ENCODE measurements around the gene CBX1. TPM values are rescaled to one million over a fixed set of nuclear protein-coding genes. Genes with fewer than 3 reads are reported as not detected.

Gene CBX1
- total RNA-seq, 1 donor from 2014 or later, result 69.3 TPM

GRCh38 chr17:48100591-48101011 is 677 bp downstream of the CBX1 start:
- Histone ChIP-seq H2AFZ (ENCODE audit: low read depth, low read length) (peak overlapping the region; percentile 88), H3K27ac (ENCODE audit: low read depth, low read length) (peak overlapping the region; percentile 84), H3K9me3 (ENCODE audit: insufficient read depth, low read depth, low read length) (no peaks in the 10 kb centered on the region), H3K79me2 (ENCODE audit: insufficient read depth, low read length) (peaks cover 58% of the 10 kb centered on the region), H3K9ac (ENCODE audit: low read length) (peak overlapping the region; percentile 85), H4K20me1 (ENCODE audit: insufficient read depth, low read length) (peaks cover 43% of the 10 kb centered on the region), H3K4me3 (ENCODE audit: insufficient read depth, low read depth, low read length) (peak overlapping the region; percentile 79), H3K4me1 (ENCODE audit: insufficient read depth, low read length) (peaks cover 6% of the 10 kb centered on the region), H3K36me3 (ENCODE audit: insufficient read depth, low read length) (peaks cover 3% of the 10 kb centered on the region), H3K4me2 (ENCODE audit: low read length) (peak overlapping the region; percentile 85), H3K27me3 (ENCODE audit: insufficient read depth, low read length) (no peaks in the 10 kb centered on the region)
- H3K27me3 Mint-ChIP-seq (ENCODE audit: low read depth, unreplicated experiment), result no peaks in the 10 kb centered on the region
- FAIRE-seq (no peak), DNase-seq (ENCODE audit: low read depth) (peak; percentile 53)
- H3K4me3 Mint-ChIP-seq (ENCODE audit: unreplicated experiment), result peak overlapping the region; percentile 99
- H3K36me3 Mint-ChIP-seq (ENCODE audit: low read depth, unreplicated experiment), result peaks cover under 1% of the 10 kb centered on the region
- H3K4me1 Mint-ChIP-seq (ENCODE audit: low read depth, unreplicated experiment), result no peaks in the 10 kb centered on the region
- no peak for TF ChIP-seq EZH2 (IDR thresholded peaks at IDR 0.05; ENCODE audit: insufficient read depth, low read length)
- TF ChIP-seq CTCF (IDR thresholded peaks at IDR 0.05; ENCODE audit: insufficient read depth, low read depth, low read length), result no peak
- no peaks in the 10 kb centered on the region for H3K9me3 Mint-ChIP-seq (ENCODE audit: unreplicated experiment)
- H3K27ac Mint-ChIP-seq (ENCODE audit: unreplicated experiment), result peak overlapping the region; percentile 28

GRCh38 chr17:48100160-48100559 is 1.1 kb downstream of the CBX1 start:
- Histone ChIP-seq H3K9me3 (ENCODE audit: insufficient read depth, low read depth, low read length) (no peaks in the 10 kb centered on the region), H3K9ac (ENCODE audit: low read length) (peak overlapping the region; percentile 85), H3K27me3 (ENCODE audit: insufficient read depth, low read length) (no peaks in the 10 kb centered on the region), H3K4me3 (ENCODE audit: insufficient read depth, low read depth, low read length) (peak overlapping the region; percentile 79), H3K27ac (ENCODE audit: low read depth, low read length) (peak overlapping the region; percentile 84), H3K4me1 (ENCODE audit: insufficient read depth, low read length) (peaks cover 6% of the 10 kb centered on the region), H3K79me2 (ENCODE audit: insufficient read depth, low read length) (peaks cover 62% of the 10 kb centered on the region), H3K4me2 (ENCODE audit: low read length) (peak overlapping the region; percentile 85), H4K20me1 (ENCODE audit: insufficient read depth, low read length) (peaks cover 47% of the 10 kb centered on the region), H2AFZ (ENCODE audit: low read depth, low read length) (no peak overlapping the region), H3K36me3 (ENCODE audit: insufficient read depth, low read length) (peaks cover 3% of the 10 kb centered on the region)
- Mint-ChIP-seq H3K36me3 (ENCODE audit: low read depth, unreplicated experiment) (peaks cover 2% of the 10 kb centered on the region), H3K27me3 (ENCODE audit: low read depth, unreplicated experiment) (no peaks in the 10 kb centered on the region), H3K9me3 (ENCODE audit: unreplicated experiment) (no peaks in the 10 kb centered on the region), H3K4me1 (ENCODE audit: low read depth, unreplicated experiment) (no peaks in the 10 kb centered on the region), H3K4me3 (ENCODE audit: unreplicated experiment) (peak overlapping the region; percentile 99), H3K27ac (ENCODE audit: unreplicated experiment) (peak overlapping the region; percentile 28)
- DNase-seq (ENCODE audit: low read depth) (peak; percentile 75), FAIRE-seq (no peak)
- no peak for TF ChIP-seq CTCF (IDR thresholded peaks at IDR 0.05; ENCODE audit: insufficient read depth, low read depth, low read length)
- TF ChIP-seq EZH2 (IDR thresholded peaks at IDR 0.05; ENCODE audit: insufficient read depth, low read length), result no peak

- H3K4me3 ChIP-seq (ENCODE audit: insufficient read depth, low read depth, low read length), result no peak overlapping the region
- no peak for FAIRE-seq
- H3K4me2 ChIP-seq (ENCODE audit: low read length), result no peak overlapping the region
- no peaks in the 10 kb centered on the region for H3K9me3 Mint-ChIP-seq (ENCODE audit: unreplicated experiment)
- H3K36me3 ChIP-seq (ENCODE audit: insufficient read depth, low read length), result peaks cover 7% of the 10 kb centered on the region
- no peaks in the 10 kb centered on the region for H3K9me3 ChIP-seq (ENCODE audit: insufficient read depth, low read depth, low read length)
- peaks cover 3% of the 10 kb centered on the region for H3K36me3 Mint-ChIP-seq (ENCODE audit: low read depth, unreplicated experiment)
- H3K27ac ChIP-seq (ENCODE audit: low read depth, low read length), result no peak overlapping the region
- no peak overlapping the region for H3K4me3 Mint-ChIP-seq (ENCODE audit: unreplicated experiment)
- H3K27me3 ChIP-seq (ENCODE audit: insufficient read depth, low read length), result no peaks in the 10 kb centered on the region
- H3K9ac ChIP-seq (ENCODE audit: low read length), result no peak overlapping the region
- H3K27me3 Mint-ChIP-seq (ENCODE audit: low read depth, unreplicated experiment), result no peaks in the 10 kb centered on the region
- H3K4me1 ChIP-seq (ENCODE audit: insufficient read depth, low read length), result peaks cover 6% of the 10 kb centered on the region
- no peak for DNase-seq (ENCODE audit: low read depth)
- no peak overlapping the region for H3K27ac Mint-ChIP-seq (ENCODE audit: unreplicated experiment)
- H3K4me1 Mint-ChIP-seq (ENCODE audit: low read depth, unreplicated experiment), result no peaks in the 10 kb centered on the region
- H4K20me1 ChIP-seq (ENCODE audit: insufficient read depth, low read length), result peaks cover 79% of the 10 kb centered on the region
- no peak for TF ChIP-seq EZH2 (IDR thresholded peaks at IDR 0.05; ENCODE audit: insufficient read depth, low read length)
- no peak for TF ChIP-seq CTCF (IDR thresholded peaks at IDR 0.05; ENCODE audit: insufficient read depth, low read depth, low read length)
- H2AFZ ChIP-seq (ENCODE audit: low read depth, low read length), result no peak overlapping the region
- H3K79me2 ChIP-seq (ENCODE audit: insufficient read depth, low read length), result peaks cover 99% of the 10 kb centered on the region
These were observed 5.7 kb downstream of the CBX1 start for GRCh38 chr17:48095611-48096010.
